UCSD-AML1 (cell line): ENCODE results near the gene TYROBP.
A peak's percentile ranks its signal among the peaks of the same experiment; 100 is the strongest.
"Not testable (repeated sequence)": the region's sequence is repeated elsewhere in the genome, so short reads cannot be mapped to it uniquely, and the experiment has no call there.

ENCODE experiments used
- DNase-seq: peaks from one replicate; lab custom pipeline; 2025; ENCODE audit not compliant: unreplicated experiment; lab: John Stamatoyannopoulos, UW

The TYROBP gene

DNA sequence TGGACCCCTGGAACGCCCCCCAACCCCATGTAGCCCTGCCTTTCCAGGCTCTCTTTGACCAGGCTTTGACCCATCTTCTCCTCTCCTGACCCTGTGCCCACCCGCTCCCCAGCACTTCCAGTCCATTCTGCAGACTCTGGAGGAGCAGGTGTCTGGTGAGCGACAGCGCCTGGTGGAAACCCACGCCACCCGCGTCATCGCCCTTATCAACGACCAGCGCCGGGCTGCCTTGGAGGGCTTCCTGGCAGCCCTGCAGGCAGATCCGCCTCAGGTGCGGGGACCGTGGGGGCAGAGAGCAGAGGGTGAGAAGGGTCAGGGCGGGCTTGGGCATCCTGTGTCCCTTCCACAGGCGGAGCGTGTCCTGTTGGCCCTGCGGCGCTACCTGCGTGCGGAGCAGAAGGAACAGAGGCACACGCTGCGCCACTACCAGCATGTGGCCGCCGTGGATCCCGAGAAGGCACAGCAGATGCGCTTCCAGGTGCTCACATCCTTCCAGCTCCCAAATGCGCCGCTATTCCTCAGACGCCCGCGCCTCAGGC, 33.6 kb downstream of the TYROBP start:
- no peak for DNase-seq

DNA sequence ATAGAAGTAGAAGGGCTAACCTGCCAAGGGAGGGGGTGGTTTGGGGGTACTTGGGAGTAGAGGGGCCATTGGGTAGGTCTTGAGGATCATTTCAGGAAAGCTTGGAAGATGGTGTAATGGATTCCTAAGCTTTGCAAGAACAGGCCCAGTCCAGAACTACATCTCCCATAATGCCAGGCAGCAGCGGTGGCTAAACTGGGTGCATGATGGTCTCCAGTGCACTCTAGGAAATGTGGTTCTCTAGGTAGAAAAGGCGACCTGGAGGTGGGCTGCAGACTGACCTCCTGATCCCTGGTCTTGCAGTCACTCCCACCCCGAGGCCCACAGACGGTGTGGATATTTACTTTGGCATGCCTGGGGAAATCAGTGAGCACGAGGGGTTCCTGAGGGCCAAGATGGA, 35.9 kb downstream of the TYROBP start:
- no peak for DNase-seq

- no peak for DNase-seq
Observed at GRCh38 chr19:35871611-35872010, 36.5 kb downstream of the TYROBP start.

GRCh38 chr19:35870798-35871197, 37.3 kb downstream of the TYROBP start:
- DNase-seq: no peak

- not testable (repeated sequence) for DNase-seq
Observed at GRCh38 chr19:35870124-35870736, 37.9 kb downstream of the TYROBP start.

GRCh38 chr19:35869327-35870123, 38.6 kb downstream of the TYROBP start:
- DNase-seq: peak; percentile 76

DNA sequence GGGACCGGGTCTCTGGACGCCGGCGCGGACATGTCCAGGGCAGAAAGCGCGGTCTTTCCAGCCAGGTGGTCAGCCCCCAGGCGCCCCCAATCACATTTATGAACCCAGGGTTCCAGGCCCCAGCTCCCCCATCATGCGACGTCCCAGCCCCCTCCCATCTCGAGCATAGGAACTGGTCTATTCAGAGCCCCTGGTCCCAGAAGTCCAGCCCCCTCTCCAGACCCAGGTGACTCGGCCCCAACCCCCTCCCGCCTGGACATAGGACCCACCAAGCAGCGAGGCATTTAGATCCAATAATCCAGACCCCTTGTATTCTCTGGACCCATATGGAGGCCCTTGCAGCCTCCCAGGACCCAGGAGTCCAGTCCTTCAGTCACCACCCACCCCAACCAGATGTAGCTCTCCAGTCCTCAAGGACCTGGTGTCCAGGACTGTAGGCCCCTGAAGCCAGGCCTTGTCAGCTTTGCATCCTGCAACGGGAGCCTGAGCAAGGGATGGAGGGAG, 39.2 kb downstream of the TYROBP start:
- no peak for DNase-seq

GRCh38 chr19:35868172-35868822, 39.8 kb downstream of the TYROBP start, which contains the start of gene APLP1:
Gene APLP1, plus strand, starts transcription at chr19:35868574. Its CDS starts 63 bp downstream, at chr19:35868637.
- DNase-seq: peak; percentile 36

GRCh38 chr19:35863018-35863417, 45.1 kb downstream of the TYROBP start:
- DNase-seq: no peak

- DNase-seq: no peak
Observed at GRCh38 chr19:35862528-35862927, 45.6 kb downstream of the TYROBP start.

GRCh38 chr19:35861640-35862160, 46.4 kb downstream of the TYROBP start:
- DNase-seq: no peak

GRCh38 chr19:35860818-35861639, 47.1 kb downstream of the TYROBP start:
- DNase-seq: no peak

GRCh38 chr19:35860436-35860817, 47.7 kb downstream of the TYROBP start:
- no peak for DNase-seq

GRCh38 chr19:35859414-35859813, 48.7 kb downstream of the TYROBP start:
- no peak for DNase-seq

- DNase-seq: no peak
Observed at GRCh38 chr19:35858311-35858710, 49.8 kb downstream of the TYROBP start.

DNA sequence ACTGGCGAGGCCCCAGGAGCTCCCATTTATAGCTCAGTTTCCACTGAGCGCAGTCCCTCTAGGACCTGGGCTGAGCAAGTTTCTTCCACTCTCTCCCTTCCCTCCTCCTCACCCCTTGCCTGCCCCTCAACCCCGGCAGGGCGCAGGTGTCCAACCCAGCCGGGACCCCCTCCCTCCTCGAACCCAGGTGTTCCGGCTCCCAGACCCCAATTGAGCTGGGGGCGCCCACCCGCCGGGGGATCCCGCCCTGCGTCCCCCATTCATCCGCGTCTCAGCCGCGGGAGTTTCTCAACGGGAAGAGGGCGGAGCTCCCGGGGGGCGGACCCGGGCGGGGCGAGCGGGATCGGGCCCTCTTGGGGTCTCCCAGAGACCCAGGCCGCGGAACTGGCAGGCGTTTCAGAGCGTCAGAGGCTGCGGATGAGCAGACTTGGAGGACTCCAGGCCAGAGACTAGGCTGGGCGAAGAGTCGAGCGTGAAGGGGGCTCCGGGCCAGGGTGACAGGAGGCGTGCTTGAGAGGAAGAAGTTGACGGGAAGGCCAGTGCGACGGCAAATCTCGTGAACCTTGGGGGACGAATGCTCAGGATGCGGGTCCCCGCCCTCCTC, 51.4 kb downstream of the TYROBP start, which contains the start of gene KIRREL2:
Gene KIRREL2, plus strand, starts transcription at position 366 of the 604 bp plus-strand sequence. Its CDS starts 209 bp downstream, at position 575.
- DNase-seq: peak; percentile 28
